HuH-7 (cell line): ENCODE measurements around the gene DBNDD1.

Source experiments
- DNase-seq: peaks from one replicate; pipeline ENCODE4 v3.0.0; 2011; ENCODE audit warnings: low spot score

DBNDD1 gene

GRCh38 chr16:90035902-90036301 is 16.6 kb upstream of the DBNDD1 start:
- no peak for DNase-seq

GRCh38 chr16:90034504-90034903 is 15.2 kb upstream of the DBNDD1 start:
- DNase-seq, result no peak

GRCh38 chr16:90033387-90033786 is 14.1 kb upstream of the DBNDD1 start:
- DNase-seq, result no peak

GRCh38 chr16:90032674-90033331 is 13.5 kb upstream of the DBNDD1 start:
- DNase-seq, result no peak

- no peak for DNase-seq
Measured at GRCh38 chr16:90031931-90032673, 12.8 kb upstream of the DBNDD1 start.

- no peak for DNase-seq
Measured at GRCh38 chr16:90031186-90031930, 12.1 kb upstream of the DBNDD1 start.

GRCh38 chr16:90028985-90029384 is 9.7 kb upstream of the DBNDD1 start:
- DNase-seq, result no peak

- DNase-seq, result no peak
Measured at GRCh38 chr16:90027611-90028010, 8.4 kb upstream of the DBNDD1 start.

- DNase-seq, result peak; percentile 59
Measured at GRCh38 chr16:90026135-90026534, 6.9 kb upstream of the DBNDD1 start.

- DNase-seq, result peak; percentile 47
Measured at GRCh38 chr16:90023078-90023447, 3.8 kb upstream of the DBNDD1 start.

GRCh38 chr16:90022209-90023077 is 3.2 kb upstream of the DBNDD1 start:
- DNase-seq, result peak; percentile 99

GRCh38 chr16:90020838-90021382 is 1.7 kb upstream of the DBNDD1 start:
- DNase-seq, result no peak

- DNase-seq, result no peak
Measured at GRCh38 chr16:90020260-90020837, 1.1 kb upstream of the DBNDD1 start.

GRCh38 chr16:90019543-90020259 is 445 bp upstream of the DBNDD1 start:
- peak; percentile 89 for DNase-seq

GRCh38 chr16:90018297-90018651 is 982 bp downstream of the DBNDD1 start:
- peak; percentile 56 for DNase-seq

- no peak for DNase-seq
Measured at GRCh38 chr16:90016339-90016950, 2.8 kb downstream of the DBNDD1 start.

- no peak for DNase-seq
Measured at GRCh38 chr16:90015586-90016338, 3.5 kb downstream of the DBNDD1 start.

GRCh38 chr16:90012991-90013745 is 6.1 kb downstream of the DBNDD1 start:
- no peak for DNase-seq
